Neural cell (in vitro differentiated cells): ENCODE results near the gene NFIA. TPM values are rescaled to one million over a fixed set of nuclear protein-coding genes. Genes with fewer than 3 reads are reported as not detected.

ENCODE experiments used
- H2AFZ ChIP-seq: fragments of 200-600, 300-800 bp; sonication (generic), shearing (Covaris generic); 2 replicates; pipeline ENCODE4 v1.6.0; 2014; ENCODE audit warnings: low read depth, mild to moderate bottlenecking, antibody characterized with exemption, low read length, moderate library complexity
- H3F3A ChIP-seq: fragments of 200-600 bp; shearing (Covaris generic); 2 replicates; pipeline ENCODE4 v1.6.1; 2016; ENCODE audit warnings: mild to moderate bottlenecking, moderate library complexity, mixed read lengths, antibody characterized with exemption, low read length; ENCODE audit not compliant: insufficient read depth, poor library complexity, severe bottlenecking
- H3K27ac ChIP-seq: fragments of 200-600, 300-800 bp; sonication (generic), shearing (Covaris generic); 2 replicates; pipeline ENCODE4 v1.5.1; 2014; ENCODE audit warnings: mild to moderate bottlenecking, low read length, moderate library complexity
- H3K27me3 ChIP-seq: fragments of 300-800, 200-600 bp; sonication (generic), shearing (Covaris generic); 2 replicates; pipeline ENCODE4 v1.6.0; 2014; ENCODE audit warnings: mild to moderate bottlenecking, low read depth, low read length, moderate library complexity; ENCODE audit not compliant: insufficient read depth
- H3K36me3 ChIP-seq: fragments of 300-800, 200-600 bp; sonication (generic), shearing (Covaris generic); 2 replicates; pipeline ENCODE4 v1.5.1; 2014; ENCODE audit warnings: mild to moderate bottlenecking, antibody characterized with exemption, low read length, moderate library complexity; ENCODE audit not compliant: insufficient read depth
- H3K4me2 ChIP-seq: fragments of 300-800, 200-600 bp; sonication (generic), shearing (Covaris generic); 2 replicates; pipeline ENCODE4 v1.6.0; 2014; ENCODE audit warnings: mild to moderate bottlenecking, low read length
- H3K4me3 ChIP-seq: fragments of 300-800, 200-600 bp; sonication (generic), shearing (Covaris generic); 2 replicates; pipeline ENCODE4 v1.5.1; 2014; ENCODE audit warnings: mild to moderate bottlenecking, low read length, moderate library complexity
- H3K79me2 ChIP-seq: fragments of 200-600 bp; shearing (Covaris generic); replicated peaks from 2 replicates; pipeline ENCODE4 v1.6.0; 2014; ENCODE audit warnings: mild to moderate bottlenecking, low read length, moderate library complexity; ENCODE audit not compliant: insufficient read depth
- H3K9ac ChIP-seq: fragments of 300-800, 200-600 bp; sonication (generic), shearing (Covaris generic); 2 replicates; pipeline ENCODE4 v1.6.1; 2016; ENCODE audit warnings: mild to moderate bottlenecking, low read length, mixed read lengths
- H3K9me2 ChIP-seq: fragments of 200-600 bp; shearing (Covaris generic); 2 replicates; pipeline ENCODE4 v1.6.1; 2016; ENCODE audit warnings: mild to moderate bottlenecking, low read length, mixed read lengths; ENCODE audit not compliant: insufficient read depth
- H3K9me3 ChIP-seq: fragments of 200-600, 300-800 bp; sonication (generic), shearing (Covaris generic); 2 replicates; pipeline ENCODE4 v1.6.1; 2016; ENCODE audit warnings: mild to moderate bottlenecking, mixed run types, low read length, moderate library complexity, mixed read lengths
- H4K20me1 ChIP-seq: fragments of 200-600 bp; shearing (Covaris generic); 2 replicates; pipeline ENCODE4 v1.6.1; 2016; ENCODE audit warnings: mild to moderate bottlenecking, mixed run types; ENCODE audit not compliant: insufficient read depth
- EP300 ChIP-seq: fragments of 450-650 bp; conservative IDR thresholded peaks from 2 replicates; pipeline ENCODE4 v1.6.1; 2014; ENCODE audit warnings: antibody characterized with exemption, mild to moderate bottlenecking, moderate library complexity; ENCODE audit not compliant: poor library complexity, severe bottlenecking
- EZH2 ChIP-seq: fragments of 200-600, 300-800 bp; shearing (Covaris generic), sonication (generic); IDR thresholded peaks from 2 replicates; pipeline ENCODE4 v1.6.1; 2014; ENCODE audit warnings: antibody characterized with exemption, low read length, borderline replicate concordance, mild to moderate bottlenecking; ENCODE audit not compliant: insufficient read depth, poor library complexity, severe bottlenecking
- MXI1 ChIP-seq: fragments of 450-650 bp; conservative IDR thresholded peaks from 2 replicates; pipeline ENCODE4 v1.6.1; 2014; ENCODE audit warnings: antibody characterized with exemption, mild to moderate bottlenecking; ENCODE audit not compliant: poor library complexity, severe bottlenecking
- POLR2AphosphoS5 ChIP-seq: IDR thresholded peaks from 2 replicates; pipeline ENCODE4 v1.6.1; 2012
- RAD21 ChIP-seq: fragments of 450-650 bp; conservative IDR thresholded peaks from 2 replicates; pipeline ENCODE4 v1.6.1; 2014; ENCODE audit warnings: antibody characterized with exemption, mild to moderate bottlenecking, moderate library complexity
- SMC3 ChIP-seq: fragments of 450-650 bp; conservative IDR thresholded peaks from 2 replicates; pipeline ENCODE4 v1.6.1; 2014; ENCODE audit warnings: antibody characterized with exemption, mild to moderate bottlenecking, moderate library complexity; ENCODE audit not compliant: poor library complexity
- TAF1 ChIP-seq: IDR thresholded peaks from 2 replicates; pipeline ENCODE4 v1.6.1; 2012; ENCODE audit warnings: low read depth
- polyA plus RNA-seq: library from polyadenylated mRNA; depleted of rRNA; stranded (reverse); fragments of >200 nt; gene quantifications from 2 replicates; pipeline ENCODE4 v1.2.3, GENCODE V29; 2014
- TF ChIP-seq, protein P1 (sequence below): fragments of 450-650 bp; IDR thresholded peaks from 2 replicates; pipeline ENCODE4 v1.5.1; 2014; ENCODE audit warnings: antibody characterized with exemption, mild to moderate bottlenecking, moderate library complexity; ENCODE audit not compliant: poor library complexity, severe bottlenecking
- TF ChIP-seq, protein P2 (sequence below): IDR thresholded peaks from 2 replicates; pipeline ENCODE4 v1.6.1; 2012; ENCODE audit warnings: borderline replicate concordance

Gene NFIA
- polyA plus RNA-seq, 1 donor from 2014 or later = 0.47 TPM

DNA sequence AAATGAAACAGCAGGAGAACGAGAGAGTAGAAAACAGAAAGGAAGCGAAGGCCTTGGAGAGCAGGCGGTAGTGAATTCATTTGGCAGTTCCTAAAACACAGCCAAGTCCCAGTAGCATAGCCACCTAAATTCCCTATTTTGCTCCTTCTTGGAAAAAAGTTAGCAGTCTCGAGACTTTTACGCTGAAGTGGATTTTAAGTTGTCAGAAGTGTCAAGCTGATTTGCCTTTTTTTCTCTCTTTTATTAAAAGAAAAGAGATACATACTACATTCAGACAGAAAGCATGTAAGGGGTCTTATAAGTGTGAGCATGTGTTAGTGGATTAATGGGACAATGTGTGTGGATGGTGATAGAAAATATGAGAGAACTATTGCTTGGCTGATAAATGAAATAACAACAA lies 19.2 kb downstream of the NFIA start:
- Histone ChIP-seq H4K20me1 (no peaks in the 10 kb centered on the region), H3K4me3 (no peak overlapping the region), H3K4me2 (no peak overlapping the region), H3K79me2 (no peaks in the 10 kb centered on the region), H3K27ac (no peak overlapping the region), H3K9me2 (no peaks in the 10 kb centered on the region), H2AFZ (no peak overlapping the region), H3K36me3 (no peaks in the 10 kb centered on the region), H3K9me3 (no peaks in the 10 kb centered on the region), H3F3A (no peaks in the 10 kb centered on the region), H3K27me3 (no peaks in the 10 kb centered on the region), H3K9ac (no peak overlapping the region)
- TF ChIP-seq TAF1 (no peak), EP300 (no peak), SMC3 (no peak), MXI1 (no peak), RAD21 (no peak), POLR2AphosphoS5 (no peak), EZH2 (no peak)
- TF ChIP-seq, protein P1, sequence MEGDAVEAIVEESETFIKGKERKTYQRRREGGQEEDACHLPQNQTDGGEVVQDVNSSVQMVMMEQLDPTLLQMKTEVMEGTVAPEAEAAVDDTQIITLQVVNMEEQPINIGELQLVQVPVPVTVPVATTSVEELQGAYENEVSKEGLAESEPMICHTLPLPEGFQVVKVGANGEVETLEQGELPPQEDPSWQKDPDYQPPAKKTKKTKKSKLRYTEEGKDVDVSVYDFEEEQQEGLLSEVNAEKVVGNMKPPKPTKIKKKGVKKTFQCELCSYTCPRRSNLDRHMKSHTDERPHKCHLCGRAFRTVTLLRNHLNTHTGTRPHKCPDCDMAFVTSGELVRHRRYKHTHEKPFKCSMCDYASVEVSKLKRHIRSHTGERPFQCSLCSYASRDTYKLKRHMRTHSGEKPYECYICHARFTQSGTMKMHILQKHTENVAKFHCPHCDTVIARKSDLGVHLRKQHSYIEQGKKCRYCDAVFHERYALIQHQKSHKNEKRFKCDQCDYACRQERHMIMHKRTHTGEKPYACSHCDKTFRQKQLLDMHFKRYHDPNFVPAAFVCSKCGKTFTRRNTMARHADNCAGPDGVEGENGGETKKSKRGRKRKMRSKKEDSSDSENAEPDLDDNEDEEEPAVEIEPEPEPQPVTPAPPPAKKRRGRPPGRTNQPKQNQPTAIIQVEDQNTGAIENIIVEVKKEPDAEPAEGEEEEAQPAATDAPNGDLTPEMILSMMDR = no peak
- TF ChIP-seq, protein P2, sequence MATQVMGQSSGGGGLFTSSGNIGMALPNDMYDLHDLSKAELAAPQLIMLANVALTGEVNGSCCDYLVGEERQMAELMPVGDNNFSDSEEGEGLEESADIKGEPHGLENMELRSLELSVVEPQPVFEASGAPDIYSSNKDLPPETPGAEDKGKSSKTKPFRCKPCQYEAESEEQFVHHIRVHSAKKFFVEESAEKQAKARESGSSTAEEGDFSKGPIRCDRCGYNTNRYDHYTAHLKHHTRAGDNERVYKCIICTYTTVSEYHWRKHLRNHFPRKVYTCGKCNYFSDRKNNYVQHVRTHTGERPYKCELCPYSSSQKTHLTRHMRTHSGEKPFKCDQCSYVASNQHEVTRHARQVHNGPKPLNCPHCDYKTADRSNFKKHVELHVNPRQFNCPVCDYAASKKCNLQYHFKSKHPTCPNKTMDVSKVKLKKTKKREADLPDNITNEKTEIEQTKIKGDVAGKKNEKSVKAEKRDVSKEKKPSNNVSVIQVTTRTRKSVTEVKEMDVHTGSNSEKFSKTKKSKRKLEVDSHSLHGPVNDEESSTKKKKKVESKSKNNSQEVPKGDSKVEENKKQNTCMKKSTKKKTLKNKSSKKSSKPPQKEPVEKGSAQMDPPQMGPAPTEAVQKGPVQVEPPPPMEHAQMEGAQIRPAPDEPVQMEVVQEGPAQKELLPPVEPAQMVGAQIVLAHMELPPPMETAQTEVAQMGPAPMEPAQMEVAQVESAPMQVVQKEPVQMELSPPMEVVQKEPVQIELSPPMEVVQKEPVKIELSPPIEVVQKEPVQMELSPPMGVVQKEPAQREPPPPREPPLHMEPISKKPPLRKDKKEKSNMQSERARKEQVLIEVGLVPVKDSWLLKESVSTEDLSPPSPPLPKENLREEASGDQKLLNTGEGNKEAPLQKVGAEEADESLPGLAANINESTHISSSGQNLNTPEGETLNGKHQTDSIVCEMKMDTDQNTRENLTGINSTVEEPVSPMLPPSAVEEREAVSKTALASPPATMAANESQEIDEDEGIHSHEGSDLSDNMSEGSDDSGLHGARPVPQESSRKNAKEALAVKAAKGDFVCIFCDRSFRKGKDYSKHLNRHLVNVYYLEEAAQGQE = no peak

DNA sequence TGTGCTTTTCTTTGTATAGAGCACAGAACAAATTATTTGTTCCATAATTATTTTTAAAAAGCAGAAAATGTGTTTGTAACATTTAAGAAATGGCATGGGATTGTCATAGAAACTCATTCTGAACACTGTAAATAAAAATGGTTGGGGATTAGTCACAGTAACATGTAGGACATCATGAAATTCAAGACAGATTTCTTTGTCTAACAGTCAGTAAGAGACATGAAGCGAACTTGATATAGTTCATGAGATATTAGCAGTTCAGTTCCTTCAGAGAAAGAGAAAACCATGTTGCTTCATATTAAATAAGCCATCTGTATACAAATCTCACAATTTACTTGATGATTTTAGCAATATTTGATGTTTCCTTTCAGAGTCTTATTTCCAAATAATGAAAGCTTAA lies 19.7 kb downstream of the NFIA start:
- Histone ChIP-seq H3K9me3 (no peaks in the 10 kb centered on the region), H3K4me3 (no peak overlapping the region), H3K27ac (no peak overlapping the region), H3K9me2 (no peaks in the 10 kb centered on the region), H3F3A (no peaks in the 10 kb centered on the region), H3K79me2 (no peaks in the 10 kb centered on the region), H4K20me1 (no peaks in the 10 kb centered on the region), H3K9ac (no peak overlapping the region), H2AFZ (no peak overlapping the region), H3K27me3 (no peaks in the 10 kb centered on the region), H3K36me3 (no peaks in the 10 kb centered on the region), H3K4me2 (no peak overlapping the region)
- TF ChIP-seq POLR2AphosphoS5 = no peak
- no peak for TF ChIP-seq RAD21
- no peak for TF ChIP-seq MXI1
- TF ChIP-seq, protein P1 = no peak
- no peak for TF ChIP-seq EP300
- TF ChIP-seq SMC3 = no peak
- TF ChIP-seq EZH2 = no peak
- TF ChIP-seq TAF1 = no peak
- TF ChIP-seq, protein P2 = no peak
